ENCODE results near the gene MEF2D.

MEF2D gene

DNA sequence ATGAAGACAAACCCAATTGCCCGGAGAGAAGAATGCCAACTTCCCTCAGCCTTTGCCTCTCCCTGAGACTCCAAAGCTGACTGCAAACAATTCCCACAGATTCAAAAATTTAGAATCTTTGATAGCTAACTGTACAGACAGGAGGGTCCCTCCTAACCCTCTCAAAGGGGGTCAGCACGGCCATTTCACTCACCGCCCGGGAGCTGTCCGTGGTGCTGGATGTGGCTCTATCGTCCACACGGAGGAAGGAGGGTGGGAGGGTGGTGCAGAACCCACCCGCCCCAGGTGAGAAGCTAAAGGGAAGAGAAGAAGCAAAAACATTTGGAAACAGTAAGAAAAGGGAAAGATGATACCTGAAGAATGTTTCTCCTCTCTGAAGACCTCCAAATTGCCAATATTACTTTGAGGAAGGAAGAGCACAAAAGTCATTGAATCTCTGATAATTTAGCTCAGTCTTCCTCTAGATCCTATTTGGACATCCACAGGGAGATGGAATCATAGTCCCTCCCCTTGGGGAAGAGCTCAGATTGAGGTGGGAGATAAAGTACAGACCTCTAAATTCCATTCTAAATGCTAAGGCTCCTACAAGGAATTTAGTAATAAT lies 86.0 kb downstream of the MEF2D start:
- no peak overlapping the region for H3K27ac ChIP-seq (ENCODE audit: low read depth, low read length)
- no peaks in the 10 kb centered on the region for H3K36me3 ChIP-seq (ENCODE audit: control insufficient read depth, low read length)
- H4K20me1 ChIP-seq (ENCODE audit: control insufficient read depth, insufficient read depth, low read depth, low read length), result no peaks in the 10 kb centered on the region
- H3K4me2 ChIP-seq (ENCODE audit: low read length), result no peak overlapping the region
- H3K79me2 ChIP-seq (ENCODE audit: control insufficient read depth, low read length), result no peaks in the 10 kb centered on the region
- H3K9me2 ChIP-seq (replicated peaks; ENCODE audit: control insufficient read depth, low read length), result no peaks in the 10 kb centered on the region
- no peaks in the 10 kb centered on the region for H3K9me3 ChIP-seq (ENCODE audit: control insufficient read depth, insufficient read depth, low read length)
- no peak for TF ChIP-seq EZH2phosphoT487 (IDR thresholded peaks at IDR 0.05; ENCODE audit: borderline replicate concordance, low read length)
- TF ChIP-seq CTCF (IDR thresholded peaks at IDR 0.05; ENCODE audit: low read depth, low read length, poor library complexity, severe bottlenecking), result no peak
- peaks cover 50% of the 10 kb centered on the region for H3K27me3 ChIP-seq (ENCODE audit: control insufficient read depth, low read length)
- H3F3A ChIP-seq (ENCODE audit: control insufficient read depth, insufficient read depth), result no peaks in the 10 kb centered on the region
- H3K4me3 ChIP-seq (ENCODE audit: low read length), result no peak overlapping the region
- H3K4me1 ChIP-seq (ENCODE audit: control insufficient read depth, low read length), result no peaks in the 10 kb centered on the region

Measured in DOHH2 (cell line).